PFSK-1 (cell line): ENCODE measurements around the gene TMEM14A.

Experiments
- POLR2AphosphoS5 ChIP-seq: IDR thresholded peaks from 2 replicates; pipeline ENCODE4 v1.6.1; 2012; ENCODE audit warnings: low read depth, mild to moderate bottlenecking, control low read depth, low read length, moderate library complexity
- TAF1 ChIP-seq: IDR thresholded peaks from 2 replicates; pipeline ENCODE4 v1.6.1; 2012; ENCODE audit warnings: low read length, control low read depth, borderline replicate concordance; ENCODE audit not compliant: insufficient read depth
- TF ChIP-seq, protein P1 (sequence below), 2 experiments: IDR thresholded peaks; 2 replicates each; pipeline versions ENCODE4 v1.6.1 to v1.8.0; 2011 to 2012; ENCODE audit warnings: low read depth in 2 of 2, low read length in 2 of 2, control low read depth in 1 of 2, inconsistent platforms in 1 of 2, mild to moderate bottlenecking in 1 of 2, moderate library complexity in 1 of 2; ENCODE audit not compliant: insufficient read depth in 1 of 2

- TF ChIP-seq, protein P1, sequence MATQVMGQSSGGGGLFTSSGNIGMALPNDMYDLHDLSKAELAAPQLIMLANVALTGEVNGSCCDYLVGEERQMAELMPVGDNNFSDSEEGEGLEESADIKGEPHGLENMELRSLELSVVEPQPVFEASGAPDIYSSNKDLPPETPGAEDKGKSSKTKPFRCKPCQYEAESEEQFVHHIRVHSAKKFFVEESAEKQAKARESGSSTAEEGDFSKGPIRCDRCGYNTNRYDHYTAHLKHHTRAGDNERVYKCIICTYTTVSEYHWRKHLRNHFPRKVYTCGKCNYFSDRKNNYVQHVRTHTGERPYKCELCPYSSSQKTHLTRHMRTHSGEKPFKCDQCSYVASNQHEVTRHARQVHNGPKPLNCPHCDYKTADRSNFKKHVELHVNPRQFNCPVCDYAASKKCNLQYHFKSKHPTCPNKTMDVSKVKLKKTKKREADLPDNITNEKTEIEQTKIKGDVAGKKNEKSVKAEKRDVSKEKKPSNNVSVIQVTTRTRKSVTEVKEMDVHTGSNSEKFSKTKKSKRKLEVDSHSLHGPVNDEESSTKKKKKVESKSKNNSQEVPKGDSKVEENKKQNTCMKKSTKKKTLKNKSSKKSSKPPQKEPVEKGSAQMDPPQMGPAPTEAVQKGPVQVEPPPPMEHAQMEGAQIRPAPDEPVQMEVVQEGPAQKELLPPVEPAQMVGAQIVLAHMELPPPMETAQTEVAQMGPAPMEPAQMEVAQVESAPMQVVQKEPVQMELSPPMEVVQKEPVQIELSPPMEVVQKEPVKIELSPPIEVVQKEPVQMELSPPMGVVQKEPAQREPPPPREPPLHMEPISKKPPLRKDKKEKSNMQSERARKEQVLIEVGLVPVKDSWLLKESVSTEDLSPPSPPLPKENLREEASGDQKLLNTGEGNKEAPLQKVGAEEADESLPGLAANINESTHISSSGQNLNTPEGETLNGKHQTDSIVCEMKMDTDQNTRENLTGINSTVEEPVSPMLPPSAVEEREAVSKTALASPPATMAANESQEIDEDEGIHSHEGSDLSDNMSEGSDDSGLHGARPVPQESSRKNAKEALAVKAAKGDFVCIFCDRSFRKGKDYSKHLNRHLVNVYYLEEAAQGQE (IDR thresholded peaks at IDR 0.05; ENCODE audit: insufficient read depth in 1 of 2, low read depth in 2 of 2, low read length in 2 of 2), result no peak
- TF ChIP-seq POLR2AphosphoS5 (no peak), TAF1 (no peak)
These were observed 34.1 kb upstream of the TMEM14A start for GRCh38 chr6:52636830-52637229.
